Panc1 (cell line): ENCODE data around the gene TBPL2.

Experiments
- CTCF ChIP-seq: fragments of 450-650 bp; IDR thresholded peaks from 2 replicates; pipeline ENCODE4 v1.5.1; 2017; ENCODE audit warnings: mild to moderate bottlenecking
- POLR2AphosphoS5 ChIP-seq: IDR thresholded peaks from 2 replicates; pipeline ENCODE4 v1.6.1; 2012; ENCODE audit warnings: mild to moderate bottlenecking, low read depth, low read length, moderate library complexity
- REST ChIP-seq, 2 experiments: IDR thresholded peaks; 2 replicates each; pipeline ENCODE4 v1.6.1; 2011 to 2012; ENCODE audit warnings: low read depth in 2 of 2, control low read depth in 1 of 2, low read length in 1 of 2, mild to moderate bottlenecking in 1 of 2, moderate library complexity in 1 of 2; ENCODE audit not compliant: insufficient read depth in 1 of 2
- SIN3A ChIP-seq: IDR thresholded peaks from 2 replicates; pipeline ENCODE4 v1.6.1; 2012; ENCODE audit warnings: low read depth, mild to moderate bottlenecking, low read length, moderate library complexity, borderline replicate concordance; ENCODE audit not compliant: insufficient read depth
- TCF7L2 ChIP-seq: IDR thresholded peaks from 2 replicates; pipeline ENCODE4 v1.6.1; 2011; ENCODE audit warnings: mild to moderate bottlenecking, low read depth, low read length, inconsistent platforms

- TF ChIP-seq CTCF (no peak), SIN3A (no peak), POLR2AphosphoS5 (no peak), REST (IDR thresholded peaks at IDR 0.05; ENCODE audit: insufficient read depth in 1 of 2, low read depth in 2 of 2, low read length in 1 of 2) (no peak), TCF7L2 (peak; percentile 87)
These were observed 14.0 kb upstream of the TBPL2 start for GRCh38 chr14:55454264-55455002.
